ENCODE data around the gene MED27.

GRCh38 chr9:131841765-131842318 lies 237.8 kb downstream of the MED27 start:
- TF ChIP-seq, protein P1, sequence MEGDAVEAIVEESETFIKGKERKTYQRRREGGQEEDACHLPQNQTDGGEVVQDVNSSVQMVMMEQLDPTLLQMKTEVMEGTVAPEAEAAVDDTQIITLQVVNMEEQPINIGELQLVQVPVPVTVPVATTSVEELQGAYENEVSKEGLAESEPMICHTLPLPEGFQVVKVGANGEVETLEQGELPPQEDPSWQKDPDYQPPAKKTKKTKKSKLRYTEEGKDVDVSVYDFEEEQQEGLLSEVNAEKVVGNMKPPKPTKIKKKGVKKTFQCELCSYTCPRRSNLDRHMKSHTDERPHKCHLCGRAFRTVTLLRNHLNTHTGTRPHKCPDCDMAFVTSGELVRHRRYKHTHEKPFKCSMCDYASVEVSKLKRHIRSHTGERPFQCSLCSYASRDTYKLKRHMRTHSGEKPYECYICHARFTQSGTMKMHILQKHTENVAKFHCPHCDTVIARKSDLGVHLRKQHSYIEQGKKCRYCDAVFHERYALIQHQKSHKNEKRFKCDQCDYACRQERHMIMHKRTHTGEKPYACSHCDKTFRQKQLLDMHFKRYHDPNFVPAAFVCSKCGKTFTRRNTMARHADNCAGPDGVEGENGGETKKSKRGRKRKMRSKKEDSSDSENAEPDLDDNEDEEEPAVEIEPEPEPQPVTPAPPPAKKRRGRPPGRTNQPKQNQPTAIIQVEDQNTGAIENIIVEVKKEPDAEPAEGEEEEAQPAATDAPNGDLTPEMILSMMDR (IDR thresholded peaks at IDR 0.05 in 2 of 3, conservative IDR thresholded peaks at IDR 0.05 in 1 of 3; ENCODE audit: control insufficient read depth in 2 of 3, extremely low read depth in 1 of 3, insufficient read depth in 1 of 3, low read depth in 3 of 3, low read length in 3 of 3): no peak
- TF ChIP-seq KDM1A (IDR thresholded peaks at IDR 0.05; ENCODE audit: borderline replicate concordance) (no peak), PML (IDR thresholded peaks at IDR 0.05; ENCODE audit: low read length) (no peak), FOXM1 (IDR thresholded peaks at IDR 0.05; ENCODE audit: low read depth, low read length) (no peak)
